ENCODE data around the gene DSC3. TPM values are rescaled to one million over a fixed set of nuclear protein-coding genes. Genes with fewer than 3 reads are reported as not detected.

DSC3 gene
- total RNA-seq, 1 experiment from 2014 or later = 7.6 TPM

- Histone ChIP-seq H3K9me3 (ENCODE audit: control insufficient read depth in 1 of 2, insufficient read depth in 1 of 2, low read depth in 1 of 2, low read length in 2 of 2) (no peaks in the 10 kb centered on the region), H3K9ac (ENCODE audit: low read length) (no peak overlapping the region), H3K27ac (ENCODE audit: low read depth, low read length) (no peak overlapping the region), H4K20me1 (ENCODE audit: insufficient read depth) (no peaks in the 10 kb centered on the region), H3K27me3 (ENCODE audit: insufficient read depth, low read length) (no peaks in the 10 kb centered on the region), H3K9me2 (ENCODE audit: insufficient read depth) (no peaks in the 10 kb centered on the region), H3K4me3 (replicated peaks in 1 of 2; ENCODE audit: low read depth in 1 of 2, low read length in 2 of 2) (no peak overlapping the region), H3K4me2 (ENCODE audit: low read length) (peak overlapping the region; percentile 63; the same call in 1 of the 2 replicates), H3K36me3 (ENCODE audit: control insufficient read depth in 1 of 2, insufficient read depth in 2 of 2, low read length in 2 of 2) (no peaks in the 10 kb centered on the region), H3K79me2 (ENCODE audit: insufficient read depth, low read length) (no peaks in the 10 kb centered on the region), H3K4me1 (ENCODE audit: control insufficient read depth in 1 of 2, insufficient read depth in 2 of 2, low read length in 2 of 2) (peaks cover 0 to 4% of the 10 kb centered on the region in 2 experiments; a peak in 2 of 4 replicates), H2AFZ (ENCODE audit: low read depth, low read length, poor library complexity, severe bottlenecking) (peak overlapping the region; percentile 10)
- ATAC-seq = no peak
- ChIA-PET CTCF (interaction anchor here (0.8 to 2.0 kb wide), 4 partner anchors 12 to 1095 kb away, joined by 3 to 10 read pairs (median 4); no protein-coding TSS in a partner anchor), RAD21 (ENCODE audit: low non-redundant PET in 1 of 2, low total read pairs in 2 of 2, uncharacterized antibody in 2 of 2, unreplicated experiment in 2 of 2) (no interaction called here), POLR2A (no interaction called here)
- no peak for TF ChIP-seq MAX (IDR thresholded peaks at IDR 0.05)
- TF ChIP-seq ZFX (IDR thresholded peaks at IDR 0.05) = no peak
- TF ChIP-seq, protein P1, sequence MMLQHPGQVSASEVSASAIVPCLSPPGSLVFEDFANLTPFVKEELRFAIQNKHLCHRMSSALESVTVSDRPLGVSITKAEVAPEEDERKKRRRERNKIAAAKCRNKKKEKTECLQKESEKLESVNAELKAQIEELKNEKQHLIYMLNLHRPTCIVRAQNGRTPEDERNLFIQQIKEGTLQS (IDR thresholded peaks at IDR 0.05) = no peak
- TF ChIP-seq ELF1 (IDR thresholded peaks at IDR 0.05; ENCODE audit: borderline replicate concordance, low read depth) = no peak
- no peak for TF ChIP-seq EZH2 (IDR thresholded peaks at IDR 0.05)
- no peak for TF ChIP-seq SRF (IDR thresholded peaks at IDR 0.05; ENCODE audit: low read depth)
- TF ChIP-seq CBX3 (IDR thresholded peaks at IDR 0.05; ENCODE audit: low read depth) = no peak
- TF ChIP-seq EGR1 (IDR thresholded peaks at IDR 0.05; ENCODE audit: low read depth) = no peak
- no peak for TF ChIP-seq CEBPB (IDR thresholded peaks at IDR 0.05; ENCODE audit: low read depth)
- no peak for TF ChIP-seq POLR2A (IDR thresholded peaks at IDR 0.05; ENCODE audit: borderline replicate concordance, extremely low read depth, insufficient read depth, insufficient read length)
- TF ChIP-seq, protein P2, sequence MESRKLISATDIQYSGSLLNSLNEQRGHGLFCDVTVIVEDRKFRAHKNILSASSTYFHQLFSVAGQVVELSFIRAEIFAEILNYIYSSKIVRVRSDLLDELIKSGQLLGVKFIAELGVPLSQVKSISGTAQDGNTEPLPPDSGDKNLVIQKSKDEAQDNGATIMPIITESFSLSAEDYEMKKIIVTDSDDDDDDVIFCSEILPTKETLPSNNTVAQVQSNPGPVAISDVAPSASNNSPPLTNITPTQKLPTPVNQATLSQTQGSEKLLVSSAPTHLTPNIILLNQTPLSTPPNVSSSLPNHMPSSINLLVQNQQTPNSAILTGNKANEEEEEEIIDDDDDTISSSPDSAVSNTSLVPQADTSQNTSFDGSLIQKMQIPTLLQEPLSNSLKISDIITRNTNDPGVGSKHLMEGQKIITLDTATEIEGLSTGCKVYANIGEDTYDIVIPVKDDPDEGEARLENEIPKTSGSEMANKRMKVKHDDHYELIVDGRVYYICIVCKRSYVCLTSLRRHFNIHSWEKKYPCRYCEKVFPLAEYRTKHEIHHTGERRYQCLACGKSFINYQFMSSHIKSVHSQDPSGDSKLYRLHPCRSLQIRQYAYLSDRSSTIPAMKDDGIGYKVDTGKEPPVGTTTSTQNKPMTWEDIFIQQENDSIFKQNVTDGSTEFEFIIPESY (IDR thresholded peaks at IDR 0.05; ENCODE audit: extremely low read depth, insufficient replicate concordance, low read length) = no peak
- no peak for TF ChIP-seq POLR2AphosphoS5 (IDR thresholded peaks at IDR 0.05; ENCODE audit: low read depth, low read length)
- no peak for TF ChIP-seq SP1 (IDR thresholded peaks at IDR 0.05; ENCODE audit: low read depth)
- no peak for DNase-seq (ENCODE audit: low read depth, low spot score)
- intact Hi-C loops (cut with micrococcal nuclease) = loop anchor here (2.0 to 10.0 kb wide), 5 partner anchors 593 to 1585 kb away; no protein-coding TSS in a partner anchor
- BruUV-seq (replicated peaks) = no TSS peak
These were observed 72.8 kb downstream of the DSC3 start for GRCh38 chr18:30969670-30970170.
